Activated B cell treated with CpG ODN at 0.5 μM for 24 hours (primary cell): ENCODE measurements around the gene TCF3. TPM values are rescaled to one million over a fixed set of nuclear protein-coding genes. Genes with fewer than 3 reads are reported as not detected.
"Not testable (repeated sequence)": the region's sequence is repeated elsewhere in the genome, so short reads cannot be mapped to it uniquely, and the experiment has no call there.

ENCODE experiments used
- ATAC-seq: fragments of 200-7000 bp; cut with Tn5 transposase; one replicate; pipeline ENCODE4 v1.10.0; 2021; ENCODE audit warnings: low read depth, mild to moderate bottlenecking, moderate library complexity
- CTCF ChIA-PET: fragments of 350-600 bp; sonication (Branson Sonifier 250); formaldehyde crosslinking; loops from one replicate; lab custom pipeline; 2021; ENCODE audit warnings: antibody characterized with exemption; lab: Charles Lee
- POLR2A ChIA-PET: fragments of 350-600 bp; sonication (Branson Sonifier 250); formaldehyde crosslinking; loops from one replicate; lab custom pipeline; 2021; ENCODE audit warnings: antibody characterized with exemption; lab: Charles Lee
- DNase-seq: peaks from one replicate; pipeline ENCODE4 v3.0.0; 2022
- H3K27ac Mint-ChIP-seq: one replicate; pipeline ENCODE4 v1.8.0; 2020; ENCODE audit warnings: mixed read lengths
- H3K27me3 Mint-ChIP-seq: one replicate; pipeline ENCODE4 v1.8.0; 2021; ENCODE audit warnings: mixed read lengths
- H3K36me3 Mint-ChIP-seq: one replicate; pipeline ENCODE4 v1.8.0; 2021; ENCODE audit warnings: low read depth, mixed read lengths
- H3K4me1 Mint-ChIP-seq: one replicate; pipeline ENCODE4 v1.8.0; 2021; ENCODE audit warnings: mixed read lengths
- H3K4me3 Mint-ChIP-seq: one replicate; pipeline ENCODE4 v1.8.0; 2020; ENCODE audit warnings: mild to moderate bottlenecking, mixed read lengths
- H3K9me3 Mint-ChIP-seq: one replicate; pipeline ENCODE4 v1.8.0; 2020; ENCODE audit warnings: mixed read lengths
- CTCF ChIP-seq: fragments of 200-600 bp; IDR thresholded peaks from one replicate; pipeline ENCODE4 v1.8.0; 2022; ENCODE audit warnings: antibody characterized with exemption, mild to moderate bottlenecking
- intact Hi-C: fragments of 100-400 bp; cut with micrococcal nuclease; formaldehyde crosslinking; loops from one replicate; pipeline ENCODE4 v1.15.1; 2024
- total RNA-seq: library from RNA; stranded (reverse); gene quantifications from 2 replicates; pipeline ENCODE4 v1.2.3, GENCODE V29; 2022

TCF3 gene
- total RNA-seq, 1 donor from 2014 or later: 143 TPM

DNA sequence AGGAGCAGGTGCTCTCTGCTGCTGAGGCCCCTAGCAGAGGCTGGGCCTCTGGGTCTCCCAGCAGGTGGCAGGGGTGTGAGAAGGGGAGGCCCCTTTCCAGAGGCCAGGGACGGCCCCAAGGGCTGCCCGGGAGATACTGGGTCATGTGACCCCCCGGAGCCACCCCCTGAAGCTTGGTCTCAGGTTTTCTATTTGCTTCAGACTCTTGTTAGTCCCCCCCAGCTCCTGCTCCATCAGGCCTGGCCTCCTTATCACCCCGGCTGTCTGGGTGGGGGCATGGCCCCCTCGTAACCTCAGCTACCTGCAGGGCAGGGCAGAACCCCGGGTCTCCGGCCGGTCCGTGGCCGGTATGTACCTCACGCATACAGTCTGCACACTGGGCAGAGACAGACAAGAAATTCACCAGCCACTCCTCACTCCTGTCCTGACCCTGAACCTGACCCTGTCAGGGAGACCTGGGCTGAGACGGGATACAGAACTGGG, 13.2 kb upstream of the TCF3 start:
- CTCF ChIA-PET: no interaction called here
- Mint-ChIP-seq H3K4me1 (peaks cover 73% of the 10 kb centered on the region), H3K9me3 (no peaks in the 10 kb centered on the region), H3K36me3 (no peaks in the 10 kb centered on the region), H3K27me3 (no peaks in the 10 kb centered on the region), H3K4me3 (peak overlapping the region; percentile 55), H3K27ac (peak overlapping the region; percentile 79)
- DNase-seq (peak; percentile 35), ATAC-seq (peak; percentile 9)
- intact Hi-C loops: loop anchor here (10.0 kb wide), 1 partner anchor 959 kb away; no protein-coding TSS in a partner anchor
- POLR2A ChIA-PET: interaction anchor here (3.4 kb wide), 1 partner anchor 15 kb away, joined by 63 read pairs; the partner anchor contains the start of gene TCF3
- TF ChIP-seq CTCF: no peak

- H3K27ac Mint-ChIP-seq: no peak overlapping the region
- POLR2A ChIA-PET: interaction anchor here (0.6 to 5.6 kb wide), 5 partner anchors 9 to 404 kb away, joined by 3 to 83 read pairs (median 4); partner anchors contain the start of genes MBD3, TCF3 and UQCR11
Measured at GRCh38 chr19:1663852-1664251, 11.4 kb upstream of the TCF3 start.

DNA sequence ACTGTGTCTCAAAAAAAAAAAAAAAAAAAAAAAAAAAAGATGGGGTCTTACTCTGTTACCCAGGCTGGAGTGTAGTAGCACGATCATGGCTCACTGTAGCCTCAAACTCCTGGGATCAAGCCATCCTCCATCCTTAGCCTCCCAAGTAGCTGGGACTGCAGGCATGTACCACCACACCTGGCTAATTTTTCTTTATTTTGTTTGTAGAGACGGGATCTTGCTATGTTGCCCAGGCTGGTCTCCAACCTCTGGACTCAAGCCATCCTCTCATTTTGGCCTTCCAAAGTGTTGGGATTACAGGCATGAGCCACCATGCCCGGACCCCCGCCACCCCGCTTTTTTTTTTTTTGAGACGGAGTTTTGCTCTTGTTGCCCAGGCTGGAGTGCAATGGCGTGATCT, 10.8 kb upstream of the TCF3 start:
- CTCF ChIA-PET, H3K36me3 Mint-ChIP-seq: not testable (repeated sequence)

More at GRCh38 chr19:1663852-1664251, 11.4 kb upstream of the TCF3 start:
- peaks cover 71% of the 10 kb centered on the region for H3K4me1 Mint-ChIP-seq
- intact Hi-C loops: loop anchor here (10.0 kb wide), 1 partner anchor 961 kb away; no protein-coding TSS in a partner anchor
- H3K36me3 Mint-ChIP-seq: no peaks in the 10 kb centered on the region
- no peaks in the 10 kb centered on the region for H3K27me3 Mint-ChIP-seq
- ATAC-seq (no peak), DNase-seq (no peak)
- H3K4me3 Mint-ChIP-seq: no peak overlapping the region
- CTCF ChIA-PET: no interaction called here
- no peak for TF ChIP-seq CTCF
- H3K9me3 Mint-ChIP-seq: no peaks in the 10 kb centered on the region

DNA sequence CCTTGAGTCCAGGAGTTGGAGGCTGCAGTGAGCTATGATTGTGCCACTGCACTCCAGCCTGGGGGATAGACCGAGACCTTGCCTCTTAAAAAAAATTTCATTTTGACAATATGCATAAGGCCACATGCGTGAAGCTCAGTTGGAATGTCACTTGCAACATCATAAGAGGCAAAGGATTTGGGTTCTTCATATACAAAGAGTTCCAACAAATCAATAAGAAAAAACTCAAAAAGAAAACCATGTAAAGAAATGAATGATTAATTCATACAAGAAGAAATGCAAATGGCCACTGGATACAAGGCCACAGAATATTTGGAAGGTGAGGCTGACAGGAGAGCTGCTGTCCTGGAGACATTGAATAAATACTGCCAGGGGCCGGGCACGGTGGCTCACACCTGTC, 9.6 kb upstream of the TCF3 start:
- ATAC-seq: no peak
- no peak for DNase-seq
- Mint-ChIP-seq H3K27ac (peak overlapping the region; percentile 30), H3K4me1 (peaks cover 63% of the 10 kb centered on the region), H3K27me3 (no peaks in the 10 kb centered on the region), H3K9me3 (no peaks in the 10 kb centered on the region), H3K36me3 (no peaks in the 10 kb centered on the region), H3K4me3 (no peak overlapping the region)
- intact Hi-C loops: loop anchor here (1.0 to 10.0 kb wide), 3 partner anchors 7 to 963 kb away; no protein-coding TSS in a partner anchor
- CTCF ChIA-PET: interaction anchor here (0.6 to 1.8 kb wide), 2 partner anchors 10 to 116 kb away, joined by 3 to 11 read pairs; no protein-coding TSS in a partner anchor
- POLR2A ChIA-PET: interaction anchor here (0.6 to 5.6 kb wide), 7 partner anchors 10 to 393 kb away, joined by 3 to 83 read pairs (median 5); partner anchors contain the start of genes CIRBP and TCF3
- no peak for TF ChIP-seq CTCF

More for the DNA sequence above, 10.8 kb upstream of the TCF3 start:
- not testable (repeated sequence) for H3K27ac Mint-ChIP-seq, H3K4me3 Mint-ChIP-seq, ATAC-seq, H3K9me3 Mint-ChIP-seq, DNase-seq, H3K27me3 Mint-ChIP-seq
- intact Hi-C loops: loop anchor here (10.0 kb wide), 1 partner anchor 962 kb away; no protein-coding TSS in a partner anchor
- H3K4me1 Mint-ChIP-seq: peaks cover 68% of the 10 kb centered on the region
- POLR2A ChIA-PET: interaction anchor here (0.7 to 5.6 kb wide), 6 partner anchors 11 to 404 kb away, joined by 3 to 83 read pairs (median 10); partner anchors contain the start of genes TCF3 and UQCR11

DNA sequence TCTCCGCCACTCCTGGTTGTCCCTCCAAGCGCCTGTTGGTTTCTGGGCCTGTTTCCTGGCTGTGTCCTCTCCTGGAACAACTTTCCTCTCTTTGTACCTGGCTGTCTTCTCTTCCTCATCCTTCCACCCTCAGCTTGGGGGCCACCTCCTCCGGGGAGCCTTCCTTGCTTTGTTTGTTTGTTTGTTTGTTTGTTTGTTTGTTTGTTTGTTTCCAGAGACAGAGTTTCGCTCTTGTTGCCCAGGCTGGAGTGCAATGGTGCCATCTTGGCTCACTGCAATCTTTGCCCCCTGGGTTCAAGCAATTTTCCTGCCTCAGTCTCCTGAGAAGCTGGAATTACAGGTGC, 6.6 kb upstream of the TCF3 start:
- Mint-ChIP-seq H3K36me3 (no peaks in the 10 kb centered on the region), H3K9me3 (no peaks in the 10 kb centered on the region)
- DNase-seq: no peak

More for the DNA sequence above, 6.6 kb upstream of the TCF3 start:
- CTCF ChIA-PET: no interaction called here
- H3K4me1 Mint-ChIP-seq: peaks cover 62% of the 10 kb centered on the region
- H3K4me3 Mint-ChIP-seq: no peak overlapping the region
- ATAC-seq: no peak
- H3K27ac Mint-ChIP-seq: peak overlapping the region; percentile 53
- intact Hi-C loops: no loop called here
- POLR2A ChIA-PET: interaction anchor here (0.6 to 5.6 kb wide), 3 partner anchors 7 to 72 kb away, joined by 3 to 83 read pairs (median 5); partner anchors contain the start of gene TCF3
- TF ChIP-seq CTCF: no peak
- no peaks in the 10 kb centered on the region for H3K27me3 Mint-ChIP-seq
